Natural killer cell (primary cell): ENCODE measurements around the gene PATE1. TPM values are rescaled to one million over a fixed set of nuclear protein-coding genes. Genes with fewer than 3 reads are reported as not detected.

Experiments
- ATAC-seq, 3 donors: fragments of 150-1000 bp in 2 of 3; fragments of 200-7000 bp in 1 of 3; cut with Tn5 transposase; 1 replicate in 1 of 3; 2 replicates in 2 of 3; pipeline ENCODE4 v1.10.0; 2021; ENCODE audit warnings: mild to moderate bottlenecking in 2 of 3, moderate library complexity in 2 of 3
- DNase-seq, 2 donors: peaks; one replicate each; pipeline versions ENCODE4 v3.0.0 to v3.0.0-alpha.2; 2013 to 2021; ENCODE audit warnings: mixed read lengths in 1 of 2
- H3K27ac ChIP-seq: one replicate; pipeline ENCODE4 v1.5.1; 2013; ENCODE audit warnings: mild to moderate bottlenecking, low read length
- H3K27me3 ChIP-seq: one replicate; pipeline ENCODE4 v1.6.1; 2013; ENCODE audit warnings: low read length; ENCODE audit not compliant: control insufficient read depth, insufficient read depth
- H3K36me3 ChIP-seq: one replicate; pipeline ENCODE4 v1.6.1; 2013; ENCODE audit warnings: low read length; ENCODE audit not compliant: control insufficient read depth, insufficient read depth
- H3K4me1 ChIP-seq: one replicate; pipeline ENCODE4 v1.6.1; 2013; ENCODE audit warnings: low read length; ENCODE audit not compliant: control insufficient read depth, insufficient read depth
- H3K4me3 ChIP-seq: one replicate; pipeline ENCODE4 v1.5.1; 2013; ENCODE audit warnings: low read length
- H3K9me3 ChIP-seq: one replicate; pipeline ENCODE4 v1.6.1; 2013; ENCODE audit warnings: low read length; ENCODE audit not compliant: control insufficient read depth, insufficient read depth
- H3K27ac Mint-ChIP-seq, 2 donors: one replicate each; pipeline ENCODE4 v1.8.0; 2022; ENCODE audit warnings: mild to moderate bottlenecking in 2 of 2, mixed read lengths in 2 of 2, moderate library complexity in 1 of 2
- H3K27me3 Mint-ChIP-seq, 2 donors: one replicate each; pipeline ENCODE4 v1.8.0; 2022; ENCODE audit warnings: low read depth in 2 of 2, mixed read lengths in 2 of 2
- H3K36me3 Mint-ChIP-seq: one replicate; pipeline ENCODE4 v1.8.0; 2022; ENCODE audit warnings: mixed read lengths
- H3K4me1 Mint-ChIP-seq, 2 donors: one replicate each; pipeline ENCODE4 v1.8.0; 2022; ENCODE audit warnings: mixed read lengths in 2 of 2
- H3K4me3 Mint-ChIP-seq: one replicate; pipeline ENCODE4 v1.8.0; 2022; ENCODE audit warnings: mild to moderate bottlenecking, moderate library complexity, mixed read lengths
- H3K9me3 Mint-ChIP-seq, 2 donors: one replicate each; pipeline ENCODE4 v1.8.0; 2022; ENCODE audit warnings: mixed read lengths in 2 of 2
- CTCF ChIP-seq: fragments of 200-600 bp; IDR thresholded peaks from one replicate; pipeline ENCODE4 v1.8.0; 2022; ENCODE audit warnings: antibody characterized with exemption
- WGBS: methylation state at CpG from one replicate; pipeline ENCODE4 v1.1.7; 2013; ENCODE audit warnings: missing lambda C conversion rate; ENCODE audit not compliant: insufficient coverage; 5-methylcytosine and 5-hydroxymethylcytosine counted together
- intact Hi-C: fragments of 100-400 bp; cut with micrococcal nuclease; formaldehyde crosslinking; loops from one replicate; pipeline ENCODE4 v1.14.2; 2022
- total RNA-seq, 4 donors: library from RNA; stranded (reverse); fragments of 120-200 nt in 1 of 4; gene quantifications; one replicate each; pipeline versions ENCODE4 v1.2.3 to v1.2.4, GENCODE V29; 2013 to 2022

The PATE1 gene
- total RNA-seq, 3 donors from 2014 or later (not counting 1 experiment from before 2014, with no cell fraction given), result not detected

DNA sequence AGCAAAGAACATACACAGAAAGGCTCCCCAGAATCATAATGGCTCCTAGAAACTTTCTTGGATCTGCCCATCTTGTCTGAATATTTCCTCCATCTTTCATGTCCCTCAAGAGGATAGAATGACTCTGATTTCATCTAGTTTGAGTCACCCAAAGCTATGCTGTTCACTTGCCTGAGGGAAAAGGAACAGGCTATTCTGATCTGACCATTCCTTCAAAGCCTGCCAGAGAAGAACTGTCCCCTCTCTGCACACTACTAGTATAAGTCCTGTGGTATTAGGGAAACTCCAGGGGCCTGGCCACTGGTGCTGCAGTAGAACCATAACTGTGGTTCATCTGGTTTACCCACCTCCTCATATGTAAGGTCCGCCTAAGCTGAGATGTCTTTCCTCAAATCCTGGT is 2.4 kb upstream of the PATE1 start:
- DNase-seq (no peak), ATAC-seq (no peak)
- H3K36me3 ChIP-seq, result no peaks in the 10 kb centered on the region
- Mint-ChIP-seq H3K4me1 (no peaks in the 10 kb centered on the region), H3K9me3 (no peaks in the 10 kb centered on the region), H3K36me3 (no peaks in the 10 kb centered on the region), H3K4me3 (no peak overlapping the region), H3K27ac (no peak overlapping the region), H3K27me3 (peaks cover 7% of the 10 kb centered on the region in 2 donors)
- 89% methylated on average over 1 of the region's 1 CpG for WGBS
- no peak overlapping the region for H3K27ac ChIP-seq
- no peaks in the 10 kb centered on the region for H3K4me1 ChIP-seq
- H3K9me3 ChIP-seq, result no peaks in the 10 kb centered on the region
- intact Hi-C loops, result no loop called here
- no peak for TF ChIP-seq CTCF
- H3K4me3 ChIP-seq, result no peak overlapping the region
- no peaks in the 10 kb centered on the region for H3K27me3 ChIP-seq

DNA sequence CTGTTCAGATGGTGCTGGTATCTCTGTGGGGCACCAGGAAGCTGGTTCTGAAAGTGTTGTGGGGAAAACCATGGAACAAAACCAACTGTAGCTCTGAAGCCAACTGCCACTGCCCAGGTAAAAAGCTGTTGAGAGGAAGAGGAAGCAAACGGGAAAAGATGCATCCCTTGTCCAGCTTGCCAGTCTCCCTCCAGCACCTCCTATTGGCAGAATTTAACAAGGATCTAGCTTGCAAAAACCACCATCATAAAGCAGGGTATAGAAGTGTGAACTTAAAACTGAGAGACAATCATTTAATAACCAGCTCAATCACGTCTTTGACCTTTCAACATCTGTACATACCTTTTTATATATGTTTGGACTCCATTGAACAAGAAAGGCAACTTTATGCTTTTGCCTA is 4.5 kb downstream of the PATE1 start:
- DNase-seq (no peak), ATAC-seq (no peak)
- Mint-ChIP-seq H3K36me3 (no peaks in the 10 kb centered on the region), H3K27me3 (peaks cover 6 to 23% of the 10 kb centered on the region in 2 donors), H3K4me1 (no peaks in the 10 kb centered on the region), H3K9me3 (no peaks in the 10 kb centered on the region), H3K4me3 (no peak overlapping the region), H3K27ac (no peak overlapping the region)
- WGBS, result 42% methylated on average over 2 of the region's 2 CpGs
- H3K9me3 ChIP-seq, result no peaks in the 10 kb centered on the region
- no peak overlapping the region for H3K27ac ChIP-seq
- no peaks in the 10 kb centered on the region for H3K36me3 ChIP-seq
- no peak for TF ChIP-seq CTCF
- peaks cover 3% of the 10 kb centered on the region for H3K27me3 ChIP-seq
- no peak overlapping the region for H3K4me3 ChIP-seq
- intact Hi-C loops, result no loop called here
- H3K4me1 ChIP-seq, result no peaks in the 10 kb centered on the region

DNA sequence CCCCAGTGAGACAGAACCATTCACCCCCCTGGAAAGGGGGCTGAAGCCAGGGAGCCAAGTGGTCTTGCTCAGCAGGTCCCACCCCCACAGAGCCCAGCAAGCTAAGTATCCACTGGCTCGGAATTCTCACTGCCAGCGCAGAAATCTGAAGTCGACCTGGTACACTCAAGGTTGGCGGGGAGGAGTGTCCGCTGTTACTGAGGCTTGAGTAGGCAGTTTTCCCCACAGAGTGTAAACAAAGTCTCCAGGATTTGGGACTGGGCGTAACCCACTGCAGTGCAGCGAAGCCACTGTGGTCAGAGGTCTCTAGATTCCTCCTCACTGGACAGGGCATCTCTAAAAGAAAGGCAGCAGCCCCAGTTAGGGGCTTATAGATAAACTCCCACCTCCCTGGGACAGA is 10.0 kb downstream of the PATE1 start:
- no peaks in the 10 kb centered on the region for H3K4me1 ChIP-seq
- H3K27me3 ChIP-seq, result no peaks in the 10 kb centered on the region
- no peaks in the 10 kb centered on the region for H3K36me3 ChIP-seq
- DNase-seq (no peak), ATAC-seq (no peak)
- Mint-ChIP-seq H3K9me3 (peaks cover 4 to 5% of the 10 kb centered on the region in 2 donors), H3K27me3 (peaks cover 13 to 15% of the 10 kb centered on the region in 2 donors), H3K4me1 (no peaks in the 10 kb centered on the region), H3K27ac (no peak overlapping the region), H3K4me3 (no peak overlapping the region), H3K36me3 (no peaks in the 10 kb centered on the region)
- no peaks in the 10 kb centered on the region for H3K9me3 ChIP-seq
- 80% methylated on average over 7 of the region's 7 CpGs for WGBS
- H3K4me3 ChIP-seq, result no peak overlapping the region
- TF ChIP-seq CTCF, result no peak
- intact Hi-C loops, result no loop called here
- H3K27ac ChIP-seq, result no peak overlapping the region

- Mint-ChIP-seq H3K36me3 (no peaks in the 10 kb centered on the region), H3K4me1 (no peaks in the 10 kb centered on the region), H3K27ac (no peak overlapping the region), H3K4me3 (no peak overlapping the region), H3K9me3 (peaks cover 0 to 4% of the 10 kb centered on the region in 2 donors), H3K27me3 (peaks cover 18% of the 10 kb centered on the region in 2 donors)
- no CpG with 5 or more reads among the region's 1 CpG for WGBS
- Histone ChIP-seq H3K4me1 (no peaks in the 10 kb centered on the region), H3K27me3 (no peaks in the 10 kb centered on the region), H3K36me3 (no peaks in the 10 kb centered on the region), H3K9me3 (no peaks in the 10 kb centered on the region), H3K4me3 (no peak overlapping the region), H3K27ac (no peak overlapping the region)
- ATAC-seq (no peak), DNase-seq (no peak)
- TF ChIP-seq CTCF, result no peak
- intact Hi-C loops, result no loop called here
These were observed 16.4 kb downstream of the PATE1 start for GRCh38 chr11:125762445-125762844.
